HL-60/S4 treated with phorbol 12-myristate 13-acetate at 8.2 ng/mL for 4 days and 3 days (cell line): ENCODE results near the gene STC2.
"Not testable (repeated sequence)": the region's sequence is repeated elsewhere in the genome, so short reads cannot be mapped to it uniquely, and the experiment has no call there.

Experiments used
- in situ Hi-C: fragments of 300-500 bp; cut with MboI; formaldehyde crosslinking; loops from 2 replicates; pipeline ENCODE4 v1.15.0; 2022; ENCODE audit warnings: low sequenced_read_pairs

STC2 gene, protein sequence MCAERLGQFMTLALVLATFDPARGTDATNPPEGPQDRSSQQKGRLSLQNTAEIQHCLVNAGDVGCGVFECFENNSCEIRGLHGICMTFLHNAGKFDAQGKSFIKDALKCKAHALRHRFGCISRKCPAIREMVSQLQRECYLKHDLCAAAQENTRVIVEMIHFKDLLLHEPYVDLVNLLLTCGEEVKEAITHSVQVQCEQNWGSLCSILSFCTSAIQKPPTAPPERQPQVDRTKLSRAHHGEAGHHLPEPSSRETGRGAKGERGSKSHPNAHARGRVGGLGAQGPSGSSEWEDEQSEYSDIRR

GRCh38 chr5:173327948-173328843 lies at the start of gene STC2:
STC2 (minus strand) TSS chr5:173328414; CDS start chr5:173328193, 221 bp downstream.
- in situ Hi-C loops = no loop called here

GRCh38 chr5:173371400-173371799 lies 43.2 kb upstream of the STC2 start:
- in situ Hi-C loops = no loop called here

- in situ Hi-C loops = not testable (repeated sequence)
Measured at GRCh38 chr5:173363406-173363805, 35.2 kb upstream of the STC2 start.

DNA sequence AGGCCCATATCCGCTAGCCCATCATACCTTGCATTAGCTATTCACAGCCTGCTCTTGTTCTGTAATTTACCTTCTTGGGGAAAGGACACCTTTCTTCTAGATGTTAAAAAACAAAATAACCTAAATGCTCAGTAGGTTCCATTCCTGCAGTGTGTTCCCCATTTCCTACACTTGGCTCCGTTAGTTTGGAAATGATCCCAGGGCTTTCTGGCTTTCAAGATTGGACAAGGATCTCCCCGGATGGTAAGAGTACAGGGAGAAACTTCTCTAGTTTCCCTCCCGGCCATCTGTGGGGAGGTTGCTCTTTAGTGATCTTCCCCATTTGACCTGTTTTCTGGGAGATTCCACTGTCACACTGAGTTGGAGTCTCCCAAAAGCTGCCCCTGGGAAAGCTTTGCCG lies 27.3 kb upstream of the STC2 start:
- in situ Hi-C loops = no loop called here

GRCh38 chr5:173354645-173355044 lies 26.4 kb upstream of the STC2 start:
- in situ Hi-C loops = no loop called here

GRCh38 chr5:173352366-173353349 lies 24.4 kb upstream of the STC2 start:
- in situ Hi-C loops = no loop called here

DNA sequence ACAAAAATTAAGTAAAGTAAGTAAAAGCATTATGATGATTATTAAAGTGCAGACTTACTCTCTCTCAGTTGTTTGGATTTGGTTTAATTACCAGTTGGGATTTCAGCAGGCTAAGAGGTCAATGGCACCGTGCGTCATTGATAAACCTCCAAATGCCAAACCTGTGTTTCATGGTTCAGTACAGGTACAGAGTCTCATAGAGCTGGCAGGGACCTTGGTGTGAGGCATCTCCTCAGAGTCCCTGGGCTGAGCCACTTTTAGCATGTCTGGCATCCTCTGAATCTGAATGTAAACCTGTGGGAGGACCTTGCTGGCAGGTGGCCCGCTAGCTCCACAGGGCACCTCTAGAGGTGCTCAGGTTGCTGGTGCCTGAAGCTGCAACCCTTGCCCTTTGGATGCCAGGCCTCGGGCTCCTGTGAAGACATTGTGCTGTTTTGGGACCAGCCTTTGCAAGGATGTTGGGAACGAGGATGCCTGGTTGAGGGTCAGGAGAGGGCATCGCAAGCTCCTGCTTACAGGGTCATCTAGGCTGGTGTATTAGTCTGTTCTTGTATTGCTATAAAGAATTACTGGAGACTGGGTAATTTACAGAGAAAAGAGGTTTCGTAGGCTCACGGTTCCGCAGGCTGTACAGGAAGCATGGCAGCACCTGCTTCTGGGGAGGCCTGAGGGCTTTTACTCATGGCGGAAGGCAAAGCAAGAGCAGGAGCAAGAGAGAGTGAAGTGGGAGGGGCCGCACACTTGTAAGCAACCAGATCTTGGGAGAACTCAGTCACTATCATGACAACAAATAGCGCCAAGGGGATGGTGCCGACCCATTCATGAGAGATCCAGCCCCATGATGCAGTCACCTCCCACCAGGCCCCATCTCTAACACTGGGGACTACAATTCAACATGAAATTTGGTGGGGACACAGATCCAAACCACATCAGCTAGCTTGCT lies 14.9 kb upstream of the STC2 start:
- in situ Hi-C loops = no loop called here

- in situ Hi-C loops = no loop called here
Measured at GRCh38 chr5:173341961-173342430, 13.8 kb upstream of the STC2 start.

- in situ Hi-C loops = no loop called here
Measured at GRCh38 chr5:173340984-173341383, 12.8 kb upstream of the STC2 start.

- in situ Hi-C loops = no loop called here
Measured at GRCh38 chr5:173340451-173340850, 12.2 kb upstream of the STC2 start.

GRCh38 chr5:173339286-173339685 lies 11.1 kb upstream of the STC2 start:
- in situ Hi-C loops = no loop called here

DNA sequence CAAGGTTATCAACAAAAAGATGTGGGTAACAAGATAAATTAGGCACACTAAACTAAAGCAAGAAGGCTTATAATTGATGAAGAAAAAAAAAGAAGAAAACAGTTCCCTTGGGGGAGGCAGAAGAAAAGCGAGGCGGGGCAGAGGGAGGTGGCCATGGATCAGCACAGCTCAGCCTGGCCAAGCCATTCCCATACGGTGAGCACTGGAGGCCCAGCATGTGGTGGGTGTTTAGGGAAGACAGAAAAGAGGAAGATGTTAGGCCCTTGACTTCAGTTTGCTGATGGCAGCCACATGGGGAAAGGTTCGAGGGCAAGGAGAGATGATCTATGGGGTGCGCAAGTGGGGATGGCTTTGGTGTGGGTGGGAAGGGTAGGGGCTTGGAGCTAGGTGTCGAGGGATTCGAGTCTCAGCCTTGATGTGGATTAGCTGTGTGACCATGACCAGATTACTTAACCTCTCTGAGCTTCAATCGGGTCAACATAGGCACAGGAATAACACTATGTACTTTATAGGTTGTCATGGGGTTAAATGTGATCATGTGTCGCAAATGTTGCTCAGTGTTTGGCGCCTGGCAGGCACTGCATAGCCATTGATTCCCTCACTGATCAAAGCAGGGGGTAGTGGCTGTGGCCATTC lies 10.3 kb upstream of the STC2 start:
- in situ Hi-C loops = no loop called here

DNA sequence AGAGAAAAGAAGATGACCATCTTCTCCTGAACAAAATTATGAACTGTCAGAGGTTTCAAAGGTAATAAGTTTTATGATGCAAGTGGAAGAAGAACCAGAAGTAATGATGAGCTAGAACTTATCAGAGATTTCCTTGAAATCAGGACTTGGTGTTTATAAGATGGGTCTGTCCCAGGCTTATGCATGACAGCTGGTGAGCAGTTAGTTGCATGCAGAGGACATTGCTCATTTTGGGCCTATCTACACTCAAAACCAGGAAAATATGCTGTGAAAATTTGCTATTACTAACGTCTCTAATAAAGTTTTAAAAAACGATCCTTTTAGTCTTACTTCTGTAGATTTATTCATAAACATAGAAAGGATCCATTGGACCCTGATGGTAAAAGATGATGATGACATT lies 6.6 kb upstream of the STC2 start:
- in situ Hi-C loops = no loop called here

DNA sequence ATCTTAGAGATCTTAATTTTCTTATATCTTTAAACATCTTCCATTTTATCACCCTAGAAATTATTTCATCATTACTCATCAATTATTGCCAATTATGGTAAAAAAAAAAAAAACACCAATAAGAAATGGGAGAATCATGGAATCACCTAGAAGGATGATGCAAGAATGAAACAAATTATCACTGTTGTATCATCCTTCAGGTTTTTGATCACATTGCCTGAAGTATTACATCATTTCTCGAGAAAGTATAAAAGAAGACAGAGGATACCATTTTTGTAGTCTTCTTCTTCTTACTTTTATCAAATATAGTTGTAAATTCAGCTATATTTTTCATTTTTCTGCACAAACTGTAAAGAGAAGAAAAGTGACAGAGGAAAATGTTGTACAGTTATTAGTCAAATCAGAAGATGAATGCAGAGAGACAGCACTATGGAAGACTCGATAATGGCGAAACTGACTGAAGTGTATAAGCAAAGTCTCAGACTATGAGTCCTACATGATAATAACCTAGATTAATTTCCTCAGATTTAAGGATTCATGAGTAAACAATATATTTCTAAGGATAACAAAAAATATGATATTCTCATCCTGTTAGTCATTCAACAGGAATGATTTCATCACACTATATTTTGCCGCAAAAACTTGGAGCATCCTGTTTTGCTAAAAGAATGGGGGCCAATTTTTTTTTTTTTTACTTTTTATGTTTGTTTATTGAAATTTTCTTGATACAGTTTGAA lies 5.9 kb upstream of the STC2 start:
- in situ Hi-C loops = no loop called here

- in situ Hi-C loops = no loop called here
Measured at GRCh38 chr5:173331956-173332479, 3.8 kb upstream of the STC2 start.

GRCh38 chr5:173331287-173331686 lies 3.1 kb upstream of the STC2 start:
- in situ Hi-C loops = no loop called here

- in situ Hi-C loops = no loop called here
Measured at GRCh38 chr5:173330338-173331206, 2.4 kb upstream of the STC2 start.
